H9 (cell line): ENCODE measurements around the gene RAB7B. TPM values are rescaled to one million over a fixed set of nuclear protein-coding genes. Genes with fewer than 3 reads are reported as not detected.

Source experiments
- DNase-seq: peaks from one replicate; pipeline ENCODE4 v3.0.0-alpha.2; 2017
- H2AFZ ChIP-seq: one replicate; pipeline ENCODE4 v1.6.1; 2013; ENCODE audit warnings: mild to moderate bottlenecking, low read length, control low read depth, moderate library complexity
- H2AK5ac ChIP-seq: 2 replicates; pipeline ENCODE4 v1.6.1; 2013; ENCODE audit warnings: low read length, control low read depth, mixed read lengths; ENCODE audit not compliant: insufficient read length
- H2BK120ac ChIP-seq: one replicate; pipeline ENCODE4 v1.6.1; 2013; ENCODE audit warnings: low read depth, mild to moderate bottlenecking, low read length, control low read depth, inconsistent platforms; ENCODE audit not compliant: poor library complexity, severe bottlenecking
- H2BK12ac ChIP-seq: 2 replicates; pipeline ENCODE4 v1.6.1; 2013; ENCODE audit warnings: low read length, control low read depth, mixed read lengths, low read depth; ENCODE audit not compliant: insufficient read length
- H2BK15ac ChIP-seq: 2 replicates; pipeline ENCODE4 v1.6.1; 2013; ENCODE audit warnings: low read depth, low read length, control low read depth
- H2BK20ac ChIP-seq: one replicate; pipeline ENCODE4 v1.6.1; 2013; ENCODE audit warnings: low read depth, mild to moderate bottlenecking, low read length, control low read depth, inconsistent platforms; ENCODE audit not compliant: poor library complexity, severe bottlenecking
- H2BK5ac ChIP-seq: 2 replicates; pipeline ENCODE4 v1.6.1; 2013; ENCODE audit warnings: low read length, control low read depth, mixed read lengths; ENCODE audit not compliant: insufficient read length
- H3K14ac ChIP-seq: 2 replicates; pipeline ENCODE4 v1.6.1; 2013; ENCODE audit warnings: low read length, control low read depth; ENCODE audit not compliant: insufficient read depth
- H3K18ac ChIP-seq: 2 replicates; pipeline ENCODE4 v1.6.1; 2013; ENCODE audit warnings: low read depth, mild to moderate bottlenecking, mixed read lengths, low read length, control low read depth; ENCODE audit not compliant: insufficient read length
- H3K23ac ChIP-seq: 2 replicates; pipeline ENCODE4 v1.6.1; 2013; ENCODE audit warnings: low read length, control low read depth, mixed read lengths, low read depth; ENCODE audit not compliant: insufficient read length
- H3K23me2 ChIP-seq: 2 replicates; pipeline ENCODE4 v1.6.1; 2013; ENCODE audit warnings: low read depth, mild to moderate bottlenecking, mixed read lengths, low read length, control low read depth; ENCODE audit not compliant: insufficient read length, poor library complexity, severe bottlenecking
- H3K27ac ChIP-seq: 2 replicates; pipeline ENCODE4 v1.5.1; 2013; ENCODE audit warnings: low read length, control low read depth, mixed read lengths, low read depth; ENCODE audit not compliant: insufficient read length
- H3K27me3 ChIP-seq: 2 replicates; pipeline ENCODE4 v1.6.1; 2013; ENCODE audit warnings: low read length, control low read depth, inconsistent platforms; ENCODE audit not compliant: insufficient read depth
- H3K4ac ChIP-seq: 2 replicates; pipeline ENCODE4 v1.6.1; 2013; ENCODE audit warnings: low read depth, mild to moderate bottlenecking, control low read depth, inconsistent platforms, low read length, moderate library complexity
- H3K4me1 ChIP-seq: 2 replicates; pipeline ENCODE4 v1.6.1; 2013; ENCODE audit warnings: low read length, control low read depth, inconsistent platforms; ENCODE audit not compliant: insufficient read depth
- H3K4me2 ChIP-seq: 2 replicates; pipeline ENCODE4 v1.6.1; 2013; ENCODE audit warnings: low read length, control low read depth, mixed read lengths; ENCODE audit not compliant: insufficient read length, insufficient read depth
- H3K56ac ChIP-seq: 2 replicates; pipeline ENCODE4 v1.6.1; 2013; ENCODE audit warnings: low read depth, mild to moderate bottlenecking, mixed read lengths, low read length, control low read depth; ENCODE audit not compliant: insufficient read length
- H3K79me1 ChIP-seq: 2 replicates; pipeline ENCODE4 v1.6.1; 2013; ENCODE audit warnings: low read depth, mild to moderate bottlenecking, moderate library complexity, low read length, control low read depth, inconsistent platforms; ENCODE audit not compliant: insufficient read depth, poor library complexity, severe bottlenecking
- H3K79me2 ChIP-seq: 2 replicates; pipeline ENCODE4 v1.6.1; 2013; ENCODE audit warnings: low read length, control low read depth, inconsistent platforms; ENCODE audit not compliant: insufficient read depth
- H3K9ac ChIP-seq: 2 replicates; pipeline ENCODE4 v1.6.1; 2013; ENCODE audit warnings: low read length, control low read depth, mixed read lengths; ENCODE audit not compliant: insufficient read length; ENCODE audit errors: extremely low read depth
- H3K9me3 ChIP-seq: one replicate; pipeline ENCODE4 v1.6.1; 2013; ENCODE audit warnings: low read depth, low read length, inconsistent platforms; ENCODE audit not compliant: control insufficient read depth
- H3T11ph ChIP-seq: one replicate; pipeline ENCODE4 v1.6.1; 2013; ENCODE audit warnings: mild to moderate bottlenecking, low read length, control low read depth, inconsistent platforms
- H4K20me1 ChIP-seq: one replicate; pipeline ENCODE4 v1.6.1; 2013; ENCODE audit not compliant: control insufficient read depth, insufficient read length, insufficient read depth
- H4K5ac ChIP-seq: 2 replicates; pipeline ENCODE4 v1.6.1; 2013; ENCODE audit warnings: low read depth, mild to moderate bottlenecking, mixed read lengths, low read length, control low read depth; ENCODE audit not compliant: insufficient read length
- H4K8ac ChIP-seq: replicated peaks from 2 replicates; pipeline ENCODE4 v1.6.1; 2013; ENCODE audit warnings: low read length, control low read depth, mixed read lengths, low read depth; ENCODE audit not compliant: insufficient read length
- H4K91ac ChIP-seq: 2 replicates; pipeline ENCODE4 v1.6.1; 2013; ENCODE audit warnings: low read depth, mild to moderate bottlenecking, moderate library complexity, mixed read lengths, low read length, control low read depth; ENCODE audit not compliant: insufficient read length
- H3K27ac Mint-ChIP-seq, 3 experiments: 2 replicates in 2 of 3; 3 replicates in 1 of 3; pipeline ENCODE4 v1.8.0; 2020 to 2021; ENCODE audit warnings: mixed read lengths in 3 of 3, mild to moderate bottlenecking in 1 of 3, moderate library complexity in 1 of 3
- H3K27me3 Mint-ChIP-seq: 2 replicates; pipeline ENCODE4 v1.8.0; 2021; ENCODE audit warnings: low read depth, mild to moderate bottlenecking, moderate library complexity, mixed read lengths
- H3K36me3 Mint-ChIP-seq, 3 experiments: 2 replicates in 2 of 3; 3 replicates in 1 of 3; pipeline ENCODE4 v1.8.0; 2020 to 2021; ENCODE audit warnings: low read depth in 3 of 3, mixed read lengths in 3 of 3; ENCODE audit not compliant: insufficient read depth in 1 of 3
- H3K4me1 Mint-ChIP-seq, 2 experiments: 2 replicates each; pipeline ENCODE4 v1.8.0; 2020; ENCODE audit warnings: mixed read lengths in 2 of 2
- H3K4me3 Mint-ChIP-seq, 2 experiments: 2 replicates in 1 of 2; 3 replicates in 1 of 2; pipeline ENCODE4 v1.8.0; 2020 to 2021; ENCODE audit warnings: mild to moderate bottlenecking in 2 of 2, mixed read lengths in 2 of 2, moderate library complexity in 1 of 2
- H3K9me3 Mint-ChIP-seq, 2 experiments: 2 replicates in 1 of 2; 3 replicates in 1 of 2; pipeline ENCODE4 v1.8.0; 2020; ENCODE audit warnings: mild to moderate bottlenecking in 2 of 2, mixed read lengths in 2 of 2, moderate library complexity in 1 of 2
- CTCF ChIP-seq: fragments of 200-600 bp; sonication (generic); conservative IDR thresholded peaks from 3 replicates; pipeline ENCODE4 v1.8.0; 2021; ENCODE audit warnings: antibody characterized with exemption, mild to moderate bottlenecking
- WGBS: extraction: QIAGEN DNeasy Blood & Tissue Kit; methylation state at CpG from one replicate; pipeline ENCODE4 v1.1.7; 2013; ENCODE audit warnings: missing lambda C conversion rate, low lambda C conversion rate, mixed read lengths; ENCODE audit not compliant: insufficient read length; ENCODE audit errors: extremely low coverage; 5-methylcytosine and 5-hydroxymethylcytosine counted together
- total RNA-seq: library from RNA; stranded (reverse); gene quantifications from 2 replicates; pipeline ENCODE4 v1.2.1, GENCODE V29; 2021

RAB7B gene
- total RNA-seq, 1 experiment from 2014 or later = 0.68 TPM

GRCh38 chr1:206005234-206005633 is 2.0 kb upstream of the RAB7B start:
- no peaks in the 10 kb centered on the region; the same call in 1 of the 2 replicates for H3K27me3 ChIP-seq
- H2AK5ac ChIP-seq = no peak overlapping the region
- no peak overlapping the region for H3K56ac ChIP-seq
- H3K23ac ChIP-seq = no peak overlapping the region
- H2BK12ac ChIP-seq = no peak overlapping the region
- no peak for TF ChIP-seq CTCF
- H3K4me1 ChIP-seq = no peaks in the 10 kb centered on the region
- H4K5ac ChIP-seq = no peak overlapping the region
- no CpG with 5 or more reads among the region's 7 CpGs for WGBS
- H3K79me2 ChIP-seq = no peaks in the 10 kb centered on the region
- peaks cover 9% of the 10 kb centered on the region for H3K27me3 Mint-ChIP-seq
- H3K27ac Mint-ChIP-seq = no peak overlapping the region
- H4K91ac ChIP-seq = no peak overlapping the region
- H4K20me1 ChIP-seq = peaks cover 2% of the 10 kb centered on the region
- H3K79me1 ChIP-seq = no peaks in the 10 kb centered on the region
- no peak overlapping the region for H3K4me2 ChIP-seq
- no peaks in the 10 kb centered on the region for H3K9me3 ChIP-seq
- peaks cover 9 to 19% of the 10 kb centered on the region in 2 experiments for H3K4me1 Mint-ChIP-seq
- no peak overlapping the region for H2BK5ac ChIP-seq
- H2BK20ac ChIP-seq = no peak overlapping the region
- no peak overlapping the region for H3T11ph ChIP-seq
- H3K9ac ChIP-seq = no peak overlapping the region
- no peak for DNase-seq
- no peak overlapping the region for H3K4ac ChIP-seq
- H3K23me2 ChIP-seq = peaks cover 3% of the 10 kb centered on the region
- no peak overlapping the region for H3K4me3 Mint-ChIP-seq
- H3K27ac ChIP-seq = no peak overlapping the region
- H3K36me3 Mint-ChIP-seq = no peaks in the 10 kb centered on the region; a peak in 1 of 7 replicates
- H4K8ac ChIP-seq = no peak overlapping the region
- no peak overlapping the region for H3K14ac ChIP-seq
- no peak overlapping the region for H2BK15ac ChIP-seq
- peaks cover 0 to 3% of the 10 kb centered on the region in 2 experiments; a peak in 2 of 5 replicates for H3K9me3 Mint-ChIP-seq
- no peak overlapping the region for H2AFZ ChIP-seq
- no peak overlapping the region for H3K18ac ChIP-seq
- H2BK120ac ChIP-seq = no peak overlapping the region
